GM12878 (cell line): ENCODE results near the gene SIK2. TPM values are rescaled to one million over a fixed set of nuclear protein-coding genes. Genes with fewer than 3 reads are reported as not detected.

Experiments used
- ATAC-seq: fragments of 200-7000 bp; cut with Tn5 transposase; 3 replicates; pipeline ENCODE4 v1.9.1; 2020; ENCODE audit warnings: mild to moderate bottlenecking, moderate library complexity
- BruUV-seq: library from RNA; stranded (reverse); fragments of 400-500 nt; replicated peaks from 2 replicates; lab custom pipeline; 2021; lab: Mats Ljungman, UMichigan
- CTCF ChIA-PET: fragments of 300-600 bp; sonication (Branson Sonifier 250); formaldehyde crosslinking; extraction: SDS; loops from one replicate; lab custom pipeline; 2021; ENCODE audit warnings: inconsistent platforms; lab: Yijun Ruan, JAX
- POLR2A ChIA-PET: fragments of 350-600 bp; formaldehyde crosslinking; extraction: SDS; loops from one replicate; lab custom pipeline; 2021; ENCODE audit warnings: inconsistent platforms; lab: Charles Lee
- RAD21 ChIA-PET: fragments of 300-600 bp; sonication (Branson Sonifier 250); formaldehyde crosslinking; loops from one replicate; lab custom pipeline; 2023; ENCODE audit warnings: antibody characterized with exemption; ENCODE audit not compliant: unreplicated experiment; lab: Charles Lee
- SMC1A ChIA-PET: fragments of 300-600 bp; sonication (Branson Sonifier 250); formaldehyde crosslinking; loops from one replicate; lab custom pipeline; 2023; ENCODE audit not compliant: unreplicated experiment, uncharacterized antibody; lab: Charles Lee
- DNase-seq: peaks from one replicate; pipeline ENCODE4 v3.0.0-alpha.2; 2011; ENCODE audit warnings: low read depth, low spot score
- FAIRE-seq: peaks from 3 replicates; lab custom pipeline; 2011; peaks lifted over from hg19 to GRCh38; lab: Jason Lieb, UNC
- H2AFZ ChIP-seq: 2 replicates; pipeline ENCODE4 v1.6.0; 2011; ENCODE audit warnings: low read depth, low read length, control low read depth; ENCODE audit not compliant: control insufficient read depth
- H3K27ac ChIP-seq: 2 replicates; pipeline ENCODE4 v1.5.1; 2011; ENCODE audit warnings: control low read depth; ENCODE audit not compliant: control insufficient read depth, insufficient read depth
- H3K27me3 ChIP-seq, 2 experiments: replicated peaks in 1 of 2; 2 replicates each; pipeline versions ENCODE4 v1.6.0 to v1.6.1; 2011; ENCODE audit warnings: low read length in 1 of 2; ENCODE audit not compliant: control insufficient read depth in 2 of 2, insufficient read depth in 2 of 2
- H3K36me3 ChIP-seq, 2 experiments: 2 replicates each; pipeline ENCODE4 v1.5.1; 2011; ENCODE audit warnings: low read length in 1 of 2; ENCODE audit not compliant: control insufficient read depth in 2 of 2, insufficient read depth in 2 of 2
- H3K4me1 ChIP-seq: 2 replicates; pipeline ENCODE4 v1.6.1; 2011; ENCODE audit warnings: mild to moderate bottlenecking, low read length, moderate library complexity, mixed read lengths; ENCODE audit not compliant: control insufficient read depth, insufficient read depth
- H3K4me2 ChIP-seq: 2 replicates; pipeline ENCODE4 v1.6.0; 2011; ENCODE audit warnings: control low read depth; ENCODE audit not compliant: control insufficient read depth, insufficient read depth
- H3K4me3 ChIP-seq: fragments of 200-600 bp; sonication (generic); 2 replicates; pipeline ENCODE4 v1.5.1; 2016
- H3K79me2 ChIP-seq: 2 replicates; pipeline ENCODE4 v1.6.0; 2011; ENCODE audit warnings: low read length; ENCODE audit not compliant: control insufficient read depth, insufficient read depth
- H3K9ac ChIP-seq: 2 replicates; pipeline ENCODE4 v1.8.0; 2011; ENCODE audit warnings: low read length, control low read depth, mixed read lengths; ENCODE audit not compliant: control insufficient read depth, insufficient read depth
- H3K9me3 ChIP-seq: replicated peaks from 3 replicates; pipeline ENCODE4 v1.5.1; 2011; ENCODE audit warnings: mild to moderate bottlenecking, low read length; ENCODE audit not compliant: control insufficient read depth, insufficient read depth
- H4K20me1 ChIP-seq: 2 replicates; pipeline ENCODE4 v1.6.0; 2011; ENCODE audit not compliant: control insufficient read depth, insufficient read depth
- BMI1 ChIP-seq: fragments of 450-650 bp; IDR thresholded peaks from 2 replicates; pipeline ENCODE4 v1.6.1; 2016; ENCODE audit warnings: mild to moderate bottlenecking, moderate library complexity, borderline replicate concordance
- CBFB ChIP-seq: IDR thresholded peaks from 2 replicates; pipeline ENCODE4 v1.6.1; 2016; ENCODE audit warnings: antibody characterized with exemption, low read depth
- CBX3 ChIP-seq: fragments of 200-600 bp; sonication (generic); IDR thresholded peaks from 2 replicates; pipeline ENCODE4 v1.6.1; 2016; ENCODE audit warnings: low read depth, borderline replicate concordance
- CREB1 ChIP-seq: IDR thresholded peaks from 2 replicates; pipeline ENCODE4 v1.6.1; 2012; ENCODE audit warnings: low read depth, mild to moderate bottlenecking, inconsistent platforms
- IRF4 ChIP-seq: IDR thresholded peaks from 2 replicates; pipeline ENCODE4 v1.6.1; 2011; ENCODE audit warnings: low read depth, low read length
- RAD51 ChIP-seq: fragments of 450-650 bp; IDR thresholded peaks from 2 replicates; pipeline ENCODE4 v1.6.1; 2016; ENCODE audit warnings: moderate library complexity, mild to moderate bottlenecking, inconsistent platforms
- SUPT20H ChIP-seq: IDR thresholded peaks from 2 replicates; pipeline ENCODE4 v1.6.1; 2011; ENCODE audit warnings: low read depth, mild to moderate bottlenecking, low read length, moderate library complexity, borderline replicate concordance; ENCODE audit not compliant: control insufficient read depth
- WGBS: methylation state at CpG from one replicate; pipeline ENCODE4 v1.1.6; 2016; ENCODE audit warnings: low lambda C conversion rate; ENCODE audit not compliant: insufficient replicate concordance, insufficient coverage; ENCODE audit errors: missing lambda C conversion rate; 5-methylcytosine and 5-hydroxymethylcytosine counted together
- in situ Hi-C: fragments of 300-500 bp; cut with MboI; formaldehyde crosslinking; loops from 9 replicates; pipeline ENCODE4 v1.14.3; 2018; ENCODE audit warnings: mixed read lengths
- intact Hi-C: fragments of 100-400 bp; cut with micrococcal nuclease; formaldehyde crosslinking; loops from one replicate; pipeline ENCODE4 v1.14.2; 2022; ENCODE audit not compliant: unreplicated experiment
- polyA plus RNA-seq, 11 experiments: library from polyadenylated mRNA; depleted of rRNA in 4 of 11; unstranded in 6 of 11; stranded (reverse) in 5 of 11; fragments of >200 nt; fragmentation: Nextera tagmentation in 4 of 11; fragmentation: Illumina TruSeq in 1 of 11; extraction: Ambion mirVana in 4 of 11; extraction: Trizol in 1 of 11; gene quantifications; 1 replicate in 1 of 11; 2 replicates in 10 of 11; pipeline versions ENCODE4 v1.2.1 to v1.2.3, GENCODE V29; 2011 to 2016; ENCODE audit warnings: inconsistent platforms in 2 of 11, missing spikeins in 2 of 11, low read depth in 1 of 11
- total RNA-seq, 4 experiments: library from RNA; depleted of rRNA in 3 of 4; stranded (reverse); fragments of >200 nt in 3 of 4; fragmentation: Illumina TruSeq in 1 of 4; extraction: Trizol in 1 of 4; gene quantifications; 2 replicates each; pipeline versions ENCODE4 v1.2.1 to v1.2.3, GENCODE V29; 2013 to 2021
- TF ChIP-seq, protein P1 (sequence below): fragments of 450-650 bp; IDR thresholded peaks from 2 replicates; pipeline ENCODE4 v1.6.1; 2016; ENCODE audit warnings: mild to moderate bottlenecking
- TF ChIP-seq, protein P2 (sequence below): IDR thresholded peaks from 2 replicates; pipeline ENCODE4 v1.6.1; 2012; ENCODE audit warnings: low read length, inconsistent platforms
- TF ChIP-seq, protein P3 (sequence below): IDR thresholded peaks from 2 replicates; pipeline ENCODE4 v1.6.1; 2012; ENCODE audit warnings: mild to moderate bottlenecking, low read depth, low read length

The SIK2 gene
- total and polyA plus RNA-seq, 10 of the 15 experiments (the other 5 are each of a cell fraction or from before 2014, with no cell fraction given): 0.97 to 14.2 (median 4.5) TPM

DNA sequence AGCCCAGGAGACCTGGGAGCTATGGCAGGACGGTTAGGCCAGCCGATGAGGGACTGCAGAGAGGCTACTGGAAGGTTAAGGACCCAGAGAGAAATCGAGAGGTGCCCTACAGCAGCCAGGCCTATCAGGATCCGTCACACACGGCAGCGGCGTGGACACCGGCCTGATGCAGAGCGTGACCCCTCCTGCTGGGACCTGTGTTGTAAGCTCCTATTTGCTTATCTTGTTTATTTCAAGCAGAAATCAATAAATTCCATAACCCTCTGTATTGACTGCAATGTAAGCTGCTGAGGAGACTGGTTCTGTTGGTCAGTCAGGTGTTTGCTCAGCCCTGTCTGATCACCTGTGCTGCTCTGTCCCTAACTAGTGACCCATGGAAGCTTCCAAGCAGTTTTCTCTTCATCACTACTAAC lies 124.1 kb downstream of the SIK2 start:
- FAIRE-seq: no peak
- Histone ChIP-seq H3K9me3 (no peaks in the 10 kb centered on the region), H4K20me1 (no peaks in the 10 kb centered on the region; the same call in 1 of the 2 replicates), H3K27me3 (no peaks in the 10 kb centered on the region), H2AFZ (no peak overlapping the region), H3K36me3 (peaks cover 7 to 16% of the 10 kb centered on the region in 2 experiments; a peak in 3 of 4 replicates), H3K4me3 (no peak overlapping the region), H3K27ac (no peak overlapping the region), H3K4me2 (no peak overlapping the region), H3K79me2 (no peaks in the 10 kb centered on the region), H3K4me1 (no peaks in the 10 kb centered on the region), H3K9ac (no peak overlapping the region)
- no peak for DNase-seq
- BruUV-seq: no TSS peak
- POLR2A ChIA-PET: interaction anchor here (1.0 kb wide), 1 partner anchor 86 kb away, joined by 7 read pairs; no protein-coding TSS in a partner anchor
- TF ChIP-seq, protein P1, sequence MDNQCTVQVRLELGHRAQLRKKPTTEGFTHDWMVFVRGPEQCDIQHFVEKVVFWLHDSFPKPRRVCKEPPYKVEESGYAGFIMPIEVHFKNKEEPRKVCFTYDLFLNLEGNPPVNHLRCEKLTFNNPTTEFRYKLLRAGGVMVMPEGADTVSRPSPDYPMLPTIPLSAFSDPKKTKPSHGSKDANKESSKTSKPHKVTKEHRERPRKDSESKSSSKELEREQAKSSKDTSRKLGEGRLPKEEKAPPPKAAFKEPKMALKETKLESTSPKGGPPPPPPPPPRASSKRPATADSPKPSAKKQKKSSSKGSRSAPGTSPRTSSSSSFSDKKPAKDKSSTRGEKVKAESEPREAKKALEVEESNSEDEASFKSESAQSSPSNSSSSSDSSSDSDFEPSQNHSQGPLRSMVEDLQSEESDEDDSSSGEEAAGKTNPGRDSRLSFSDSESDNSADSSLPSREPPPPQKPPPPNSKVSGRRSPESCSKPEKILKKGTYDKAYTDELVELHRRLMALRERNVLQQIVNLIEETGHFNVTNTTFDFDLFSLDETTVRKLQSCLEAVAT: no peak
- no peak for TF ChIP-seq SUPT20H
- intact Hi-C loops: no loop called here
- 98% methylated on average over 9 of the region's 9 CpGs for WGBS
- SMC1A ChIA-PET: interaction anchor here (1.3 to 1.6 kb wide), 3 partner anchors 36 to 113 kb away, joined by 3 read pairs; no protein-coding TSS in a partner anchor
- in situ Hi-C loops: no loop called here
- CTCF ChIA-PET: interaction anchor here (1.0 kb wide), 2 partner anchors 51 to 122 kb away, joined by 3 to 4 read pairs; no protein-coding TSS in a partner anchor
- ATAC-seq: no peak
- RAD21 ChIA-PET: no interaction called here

DNA sequence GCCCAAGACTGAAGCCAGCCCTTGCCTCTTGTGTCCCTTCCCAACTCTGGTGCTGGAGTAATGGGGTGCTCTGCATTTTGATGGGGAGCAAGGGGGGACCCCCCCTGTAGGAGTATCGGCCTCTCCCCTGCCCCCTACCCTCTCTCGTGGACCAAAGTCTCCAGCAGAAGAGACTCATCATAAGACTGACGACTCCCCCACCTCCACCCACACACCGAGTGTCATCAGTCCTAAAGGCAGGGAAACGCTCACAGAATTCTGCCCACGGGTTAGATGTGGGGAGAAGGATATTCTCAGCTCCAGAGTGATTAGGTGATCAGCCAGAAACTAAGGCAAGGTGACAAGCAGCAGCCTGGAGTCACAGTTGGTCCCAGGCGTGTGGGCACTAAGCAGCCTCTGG lies 125.2 kb downstream of the SIK2 start:
- Histone ChIP-seq H4K20me1 (no peaks in the 10 kb centered on the region; the same call in 1 of the 2 replicates), H3K36me3 (peaks cover 4 to 12% of the 10 kb centered on the region in 2 experiments; a peak in 3 of 4 replicates), H3K4me2 (no peak overlapping the region), H3K79me2 (no peaks in the 10 kb centered on the region), H3K9me3 (no peaks in the 10 kb centered on the region), H3K27me3 (no peaks in the 10 kb centered on the region), H3K27ac (no peak overlapping the region), H3K4me1 (no peaks in the 10 kb centered on the region), H3K4me3 (no peak overlapping the region), H3K9ac (no peak overlapping the region), H2AFZ (no peak overlapping the region)
- SMC1A ChIA-PET: interaction anchor here (0.9 kb wide), 1 partner anchor 34 kb away, joined by 3 read pairs; no protein-coding TSS in a partner anchor
- no peak for DNase-seq
- RAD21 ChIA-PET: no interaction called here
- no TSS peak for BruUV-seq
- CTCF ChIA-PET: interaction anchor here (0.9 to 1.0 kb wide), 2 partner anchors 50 to 79 kb away, joined by 3 read pairs; no protein-coding TSS in a partner anchor
- intact Hi-C loops: no loop called here
- POLR2A ChIA-PET: interaction anchor here (0.7 kb wide), 1 partner anchor 110 kb away, joined by 3 read pairs; no protein-coding TSS in a partner anchor
- 92% methylated on average over 7 of the region's 7 CpGs for WGBS
- FAIRE-seq: no peak
- no peak for ATAC-seq
- in situ Hi-C loops: no loop called here
- no peak for TF ChIP-seq BMI1
- TF ChIP-seq RAD51: no peak
- no peak for TF ChIP-seq CBX3
- TF ChIP-seq IRF4: no peak
- TF ChIP-seq, protein P2, sequence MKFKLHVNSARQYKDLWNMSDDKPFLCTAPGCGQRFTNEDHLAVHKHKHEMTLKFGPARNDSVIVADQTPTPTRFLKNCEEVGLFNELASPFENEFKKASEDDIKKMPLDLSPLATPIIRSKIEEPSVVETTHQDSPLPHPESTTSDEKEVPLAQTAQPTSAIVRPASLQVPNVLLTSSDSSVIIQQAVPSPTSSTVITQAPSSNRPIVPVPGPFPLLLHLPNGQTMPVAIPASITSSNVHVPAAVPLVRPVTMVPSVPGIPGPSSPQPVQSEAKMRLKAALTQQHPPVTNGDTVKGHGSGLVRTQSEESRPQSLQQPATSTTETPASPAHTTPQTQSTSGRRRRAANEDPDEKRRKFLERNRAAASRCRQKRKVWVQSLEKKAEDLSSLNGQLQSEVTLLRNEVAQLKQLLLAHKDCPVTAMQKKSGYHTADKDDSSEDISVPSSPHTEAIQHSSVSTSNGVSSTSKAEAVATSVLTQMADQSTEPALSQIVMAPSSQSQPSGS: no peak
- TF ChIP-seq CREB1: no peak
- TF ChIP-seq CBFB: no peak
- TF ChIP-seq, protein P3, sequence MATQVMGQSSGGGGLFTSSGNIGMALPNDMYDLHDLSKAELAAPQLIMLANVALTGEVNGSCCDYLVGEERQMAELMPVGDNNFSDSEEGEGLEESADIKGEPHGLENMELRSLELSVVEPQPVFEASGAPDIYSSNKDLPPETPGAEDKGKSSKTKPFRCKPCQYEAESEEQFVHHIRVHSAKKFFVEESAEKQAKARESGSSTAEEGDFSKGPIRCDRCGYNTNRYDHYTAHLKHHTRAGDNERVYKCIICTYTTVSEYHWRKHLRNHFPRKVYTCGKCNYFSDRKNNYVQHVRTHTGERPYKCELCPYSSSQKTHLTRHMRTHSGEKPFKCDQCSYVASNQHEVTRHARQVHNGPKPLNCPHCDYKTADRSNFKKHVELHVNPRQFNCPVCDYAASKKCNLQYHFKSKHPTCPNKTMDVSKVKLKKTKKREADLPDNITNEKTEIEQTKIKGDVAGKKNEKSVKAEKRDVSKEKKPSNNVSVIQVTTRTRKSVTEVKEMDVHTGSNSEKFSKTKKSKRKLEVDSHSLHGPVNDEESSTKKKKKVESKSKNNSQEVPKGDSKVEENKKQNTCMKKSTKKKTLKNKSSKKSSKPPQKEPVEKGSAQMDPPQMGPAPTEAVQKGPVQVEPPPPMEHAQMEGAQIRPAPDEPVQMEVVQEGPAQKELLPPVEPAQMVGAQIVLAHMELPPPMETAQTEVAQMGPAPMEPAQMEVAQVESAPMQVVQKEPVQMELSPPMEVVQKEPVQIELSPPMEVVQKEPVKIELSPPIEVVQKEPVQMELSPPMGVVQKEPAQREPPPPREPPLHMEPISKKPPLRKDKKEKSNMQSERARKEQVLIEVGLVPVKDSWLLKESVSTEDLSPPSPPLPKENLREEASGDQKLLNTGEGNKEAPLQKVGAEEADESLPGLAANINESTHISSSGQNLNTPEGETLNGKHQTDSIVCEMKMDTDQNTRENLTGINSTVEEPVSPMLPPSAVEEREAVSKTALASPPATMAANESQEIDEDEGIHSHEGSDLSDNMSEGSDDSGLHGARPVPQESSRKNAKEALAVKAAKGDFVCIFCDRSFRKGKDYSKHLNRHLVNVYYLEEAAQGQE: no peak
